ENCODE data around the gene TRERF1. TPM values are rescaled to one million over a fixed set of nuclear protein-coding genes. Genes with fewer than 3 reads are reported as not detected.

The TRERF1 gene
- total RNA-seq, 1 donor from 2014 or later = 8.7 TPM

GRCh38 chr6:42409581-42409980, 42.1 kb downstream of the TRERF1 start:
- Mint-ChIP-seq H3K27ac (ENCODE audit: unreplicated experiment) (no peak overlapping the region), H3K4me3 (ENCODE audit: unreplicated experiment) (no peak overlapping the region), H3K4me1 (ENCODE audit: unreplicated experiment) (peaks cover 45% of the 10 kb centered on the region), H3K36me3 (ENCODE audit: low read depth, unreplicated experiment) (no peaks in the 10 kb centered on the region), H3K27me3 (ENCODE audit: unreplicated experiment) (no peaks in the 10 kb centered on the region), H3K9me3 (ENCODE audit: unreplicated experiment) (no peaks in the 10 kb centered on the region)
- TF ChIP-seq CTCF (IDR thresholded peaks at IDR 0.05; ENCODE audit: unreplicated experiment) = no peak
- no peak for DNase-seq (ENCODE audit: low spot score)

GRCh38 chr6:42407379-42407778, 44.3 kb downstream of the TRERF1 start:
- Mint-ChIP-seq H3K4me3 (ENCODE audit: unreplicated experiment) (no peak overlapping the region), H3K4me1 (ENCODE audit: unreplicated experiment) (peaks cover 58% of the 10 kb centered on the region), H3K27ac (ENCODE audit: unreplicated experiment) (no peak overlapping the region), H3K36me3 (ENCODE audit: low read depth, unreplicated experiment) (no peaks in the 10 kb centered on the region), H3K27me3 (ENCODE audit: unreplicated experiment) (peaks cover 2% of the 10 kb centered on the region), H3K9me3 (ENCODE audit: unreplicated experiment) (no peaks in the 10 kb centered on the region)
- TF ChIP-seq CTCF (IDR thresholded peaks at IDR 0.05; ENCODE audit: unreplicated experiment) = no peak
- DNase-seq (ENCODE audit: low spot score) = no peak

GRCh38 chr6:42406306-42407280, 45.1 kb downstream of the TRERF1 start:
- H3K27me3 Mint-ChIP-seq (ENCODE audit: unreplicated experiment) = peaks cover 2% of the 10 kb centered on the region
- no peak for TF ChIP-seq CTCF (IDR thresholded peaks at IDR 0.05; ENCODE audit: unreplicated experiment)
- no peaks in the 10 kb centered on the region for H3K9me3 Mint-ChIP-seq (ENCODE audit: unreplicated experiment)
- H3K4me1 Mint-ChIP-seq (ENCODE audit: unreplicated experiment) = peaks cover 58% of the 10 kb centered on the region
- no peak overlapping the region for H3K4me3 Mint-ChIP-seq (ENCODE audit: unreplicated experiment)
- no peak for DNase-seq (ENCODE audit: low spot score)
- no peaks in the 10 kb centered on the region for H3K36me3 Mint-ChIP-seq (ENCODE audit: low read depth, unreplicated experiment)
- H3K27ac Mint-ChIP-seq (ENCODE audit: unreplicated experiment) = peak overlapping the region; percentile 61

- Mint-ChIP-seq H3K27ac (ENCODE audit: unreplicated experiment) (peak overlapping the region; percentile 58), H3K4me1 (ENCODE audit: unreplicated experiment) (peaks cover 48% of the 10 kb centered on the region)
- no peak for DNase-seq (ENCODE audit: low spot score)
Observed at GRCh38 chr6:42405021-42405420, 46.7 kb downstream of the TRERF1 start.

More at GRCh38 chr6:42405021-42405420, 46.7 kb downstream of the TRERF1 start:
- H3K36me3 Mint-ChIP-seq (ENCODE audit: low read depth, unreplicated experiment) = no peaks in the 10 kb centered on the region
- H3K4me3 Mint-ChIP-seq (ENCODE audit: unreplicated experiment) = no peak overlapping the region
- peaks cover 2% of the 10 kb centered on the region for H3K27me3 Mint-ChIP-seq (ENCODE audit: unreplicated experiment)
- no peak for TF ChIP-seq CTCF (IDR thresholded peaks at IDR 0.05; ENCODE audit: unreplicated experiment)
- no peaks in the 10 kb centered on the region for H3K9me3 Mint-ChIP-seq (ENCODE audit: unreplicated experiment)
